IPS-NIHi11 (cell line): Measurements from ENCODE around the gene DMGDH.

ENCODE experiments used
- DNase-seq: peaks from one replicate; pipeline ENCODE4 v3.0.0; 2012; ENCODE audit warnings: mixed read lengths, low spot score

Gene DMGDH

DNA sequence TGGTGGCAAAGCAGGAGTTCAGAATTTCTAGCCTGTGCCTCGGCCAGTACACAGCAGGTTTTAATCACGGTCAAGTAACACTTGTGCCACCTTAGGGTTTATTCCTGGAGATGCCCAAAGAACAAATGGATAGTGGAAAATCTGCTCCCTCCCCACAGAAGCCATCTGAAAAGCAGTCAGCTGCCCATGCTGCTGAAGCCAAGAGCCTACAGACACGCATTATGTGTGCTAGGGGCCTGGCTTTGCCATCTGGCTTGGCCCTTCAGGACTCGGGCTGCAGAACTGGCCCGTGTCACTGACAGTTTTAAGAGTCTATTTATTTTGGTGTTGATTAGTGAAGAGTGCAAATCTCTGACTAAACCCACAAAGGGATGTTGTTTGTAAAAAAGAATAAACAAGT lies 95.5 kb downstream of the DMGDH start:
- no peak for DNase-seq

- no peak for DNase-seq
Observed at GRCh38 chr5:78972654-78973428, 96.6 kb downstream of the DMGDH start.

DNA sequence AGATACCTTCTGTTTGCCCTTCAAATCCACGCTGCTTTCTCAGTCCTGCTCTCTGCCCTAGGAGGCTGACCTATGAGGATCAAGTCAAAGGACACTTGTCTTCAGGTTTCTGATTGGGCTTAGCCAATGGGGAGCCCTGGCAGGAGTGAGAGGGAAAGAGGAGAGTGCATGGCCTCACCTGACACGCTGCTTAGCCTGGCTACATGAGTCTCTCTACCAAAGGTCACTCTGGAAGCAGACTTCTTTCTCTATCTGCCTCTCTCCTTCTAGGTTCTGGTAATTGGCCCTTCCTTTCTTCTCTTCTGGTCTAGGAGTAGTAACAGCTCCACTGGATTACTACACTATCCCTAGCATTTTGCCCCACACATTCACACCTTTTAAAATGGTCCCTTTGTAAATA lies 97.5 kb downstream of the DMGDH start:
- no peak for DNase-seq

DNA sequence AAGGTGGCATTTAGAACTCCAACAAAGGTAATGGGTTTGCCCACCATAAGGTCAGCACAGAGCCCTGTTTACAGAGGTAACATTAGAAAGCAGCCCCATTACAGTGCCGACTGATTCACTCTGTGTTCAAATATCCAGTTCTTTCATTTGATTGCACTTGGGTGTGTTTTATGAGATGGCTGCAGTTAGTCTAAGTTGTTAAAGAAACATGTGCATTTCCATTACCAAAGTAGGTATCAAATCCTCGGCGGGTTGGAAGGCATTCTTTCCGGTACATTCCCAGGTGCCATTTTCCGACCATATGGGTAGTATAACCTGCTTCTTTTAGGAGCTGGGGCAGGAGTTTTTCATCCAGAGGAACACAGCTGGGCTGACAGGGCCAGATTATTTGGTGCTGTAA lies 100.7 kb downstream of the DMGDH start:
- no peak for DNase-seq

DNA sequence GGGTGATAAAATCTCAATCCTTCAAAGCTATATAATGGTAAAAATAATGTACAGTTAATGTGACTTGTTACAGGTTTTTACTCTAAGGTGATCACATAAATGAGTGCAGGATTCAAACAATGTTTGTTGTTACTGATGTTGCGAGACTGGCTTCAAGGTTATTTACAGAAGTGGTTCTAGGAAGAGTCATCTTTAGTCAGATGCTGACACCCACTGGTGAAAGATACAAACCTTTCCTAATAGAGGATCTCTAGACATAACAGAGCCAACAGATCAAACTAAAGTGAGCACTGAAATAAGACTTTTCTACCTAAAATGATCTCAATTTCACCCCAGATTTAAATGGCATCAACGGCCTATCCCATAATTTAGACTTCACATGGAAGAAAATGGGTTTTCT lies 104.6 kb downstream of the DMGDH start:
- no peak for DNase-seq

- DNase-seq, result no peak
Observed at GRCh38 chr5:78961743-78962142, 107.7 kb downstream of the DMGDH start.

DNA sequence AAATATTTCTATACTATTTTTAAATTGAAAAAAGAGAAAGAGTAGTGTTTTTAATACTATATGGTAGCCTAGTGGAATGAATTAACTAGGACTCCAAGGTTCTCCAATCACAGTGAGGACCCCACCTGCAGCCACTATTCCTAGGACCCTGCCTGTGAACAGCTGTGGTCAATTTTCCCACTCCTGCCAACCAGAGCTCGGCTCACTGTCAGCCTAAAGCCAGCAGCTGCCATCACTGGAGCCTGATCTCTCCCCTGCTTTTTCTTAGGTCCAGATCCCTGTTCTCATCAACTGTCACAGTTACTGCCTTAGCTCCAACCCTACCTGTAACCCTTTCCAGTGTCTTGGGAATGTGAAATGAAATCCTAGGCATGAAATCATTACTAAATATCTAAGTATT lies 109.7 kb downstream of the DMGDH start:
- DNase-seq, result no peak

DNA sequence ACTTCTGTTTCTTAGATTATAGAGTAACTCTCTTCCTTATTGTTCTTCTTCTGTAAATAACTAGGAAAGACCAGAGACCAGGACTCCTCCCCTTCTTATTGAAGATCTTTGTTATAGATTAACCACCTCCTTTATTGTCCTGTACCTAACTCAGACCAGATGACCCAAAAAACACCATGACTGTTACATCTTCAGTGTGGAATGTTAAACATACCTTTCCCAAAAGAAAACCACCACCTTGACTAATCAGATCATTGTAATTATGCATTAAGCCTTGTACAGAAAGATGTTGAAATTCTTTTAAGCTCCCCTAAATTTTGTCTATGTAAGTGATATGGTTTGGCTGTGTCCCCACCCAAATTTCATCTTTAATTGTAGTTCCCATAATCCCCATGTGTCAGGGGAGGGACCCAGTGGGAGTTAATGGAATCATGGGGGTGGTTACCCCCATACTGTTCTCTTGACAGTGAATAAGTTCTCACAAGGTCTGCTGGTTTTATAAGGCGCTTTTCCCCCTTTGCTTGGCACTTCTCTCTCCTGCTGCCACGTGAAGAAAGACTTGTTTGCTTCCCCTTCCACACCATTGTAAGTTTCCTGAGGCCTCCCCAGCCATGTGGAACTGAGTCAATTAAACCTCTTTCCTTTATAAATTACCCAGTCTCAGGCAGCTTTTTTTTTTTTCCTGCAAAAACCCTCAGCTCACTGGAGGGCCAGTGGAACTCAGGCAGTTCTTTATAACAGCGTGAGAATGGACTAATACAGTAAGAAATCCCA lies 110.6 kb downstream of the DMGDH start:
- DNase-seq, result no peak

- no peak for DNase-seq
Observed at GRCh38 chr5:78956901-78957300, 112.6 kb downstream of the DMGDH start.

GRCh38 chr5:78953092-78953800 lies 116.2 kb downstream of the DMGDH start:
- DNase-seq, result no peak
